ENCODE data around the gene SURF4. TPM values are rescaled to one million over a fixed set of nuclear protein-coding genes. Genes with fewer than 3 reads are reported as not detected.

SURF4 gene
- total and polyA plus RNA-seq, 2 experiments from 2014 or later = 354 to 360 TPM

DNA sequence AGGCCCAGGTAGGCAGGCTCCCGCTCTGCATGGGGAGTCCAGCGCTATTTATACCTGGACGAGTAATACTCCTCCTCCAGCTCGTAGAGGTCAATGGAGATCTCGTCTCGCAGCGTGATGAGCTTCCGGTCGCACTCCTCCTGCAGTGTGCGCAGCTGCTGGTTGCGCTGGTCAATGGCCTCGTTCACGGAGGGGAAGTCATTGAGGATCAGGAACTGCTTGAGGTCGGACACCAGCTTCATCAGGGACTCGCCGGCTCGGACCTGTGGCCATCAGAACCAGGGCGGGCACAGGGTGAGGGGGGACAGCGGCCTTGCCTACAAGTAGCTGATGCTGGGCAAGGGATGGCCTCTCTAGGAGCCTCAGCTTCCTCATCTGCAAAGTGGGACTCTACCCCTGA is 31.8 kb downstream of the SURF4 start:
- TF ChIP-seq EZH2 (IDR thresholded peaks at IDR 0.05; ENCODE audit: borderline replicate concordance) = no peak
- TF ChIP-seq, protein P1, sequence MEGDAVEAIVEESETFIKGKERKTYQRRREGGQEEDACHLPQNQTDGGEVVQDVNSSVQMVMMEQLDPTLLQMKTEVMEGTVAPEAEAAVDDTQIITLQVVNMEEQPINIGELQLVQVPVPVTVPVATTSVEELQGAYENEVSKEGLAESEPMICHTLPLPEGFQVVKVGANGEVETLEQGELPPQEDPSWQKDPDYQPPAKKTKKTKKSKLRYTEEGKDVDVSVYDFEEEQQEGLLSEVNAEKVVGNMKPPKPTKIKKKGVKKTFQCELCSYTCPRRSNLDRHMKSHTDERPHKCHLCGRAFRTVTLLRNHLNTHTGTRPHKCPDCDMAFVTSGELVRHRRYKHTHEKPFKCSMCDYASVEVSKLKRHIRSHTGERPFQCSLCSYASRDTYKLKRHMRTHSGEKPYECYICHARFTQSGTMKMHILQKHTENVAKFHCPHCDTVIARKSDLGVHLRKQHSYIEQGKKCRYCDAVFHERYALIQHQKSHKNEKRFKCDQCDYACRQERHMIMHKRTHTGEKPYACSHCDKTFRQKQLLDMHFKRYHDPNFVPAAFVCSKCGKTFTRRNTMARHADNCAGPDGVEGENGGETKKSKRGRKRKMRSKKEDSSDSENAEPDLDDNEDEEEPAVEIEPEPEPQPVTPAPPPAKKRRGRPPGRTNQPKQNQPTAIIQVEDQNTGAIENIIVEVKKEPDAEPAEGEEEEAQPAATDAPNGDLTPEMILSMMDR (IDR thresholded peaks at IDR 0.05; ENCODE audit: poor library complexity) = no peak
- no peak for TF ChIP-seq EZH2phosphoT487 (IDR thresholded peaks at IDR 0.05; ENCODE audit: low read depth, severe bottlenecking, unreplicated experiment)
- Histone ChIP-seq H3K36me3 (replicated peaks; ENCODE audit: insufficient read depth, low read depth) (no peaks in the 10 kb centered on the region), H3K4me2 (no peak overlapping the region), H3K27ac (no peak overlapping the region), H3K27me3 (no peaks in the 10 kb centered on the region), H2AFZ (no peak overlapping the region), H3K79me2 (peaks cover 32% of the 10 kb centered on the region), H3K9me2 (replicated peaks; ENCODE audit: insufficient read depth) (no peaks in the 10 kb centered on the region), H3K9me3 (ENCODE audit: low read depth) (no peaks in the 10 kb centered on the region), H4K20me1 (ENCODE audit: insufficient read depth, poor library complexity, severe bottlenecking) (peaks cover 4% of the 10 kb centered on the region), H3K4me1 (ENCODE audit: insufficient read depth) (peaks cover 2% of the 10 kb centered on the region), H3K4me3 (no peak overlapping the region)
- 98% methylated on average over 19 of the region's 19 CpGs for WGBS (ENCODE audit: low lambda C conversion rate, missing lambda C conversion rate)
- no peak for DNase-seq (ENCODE audit: low spot score)

DNA sequence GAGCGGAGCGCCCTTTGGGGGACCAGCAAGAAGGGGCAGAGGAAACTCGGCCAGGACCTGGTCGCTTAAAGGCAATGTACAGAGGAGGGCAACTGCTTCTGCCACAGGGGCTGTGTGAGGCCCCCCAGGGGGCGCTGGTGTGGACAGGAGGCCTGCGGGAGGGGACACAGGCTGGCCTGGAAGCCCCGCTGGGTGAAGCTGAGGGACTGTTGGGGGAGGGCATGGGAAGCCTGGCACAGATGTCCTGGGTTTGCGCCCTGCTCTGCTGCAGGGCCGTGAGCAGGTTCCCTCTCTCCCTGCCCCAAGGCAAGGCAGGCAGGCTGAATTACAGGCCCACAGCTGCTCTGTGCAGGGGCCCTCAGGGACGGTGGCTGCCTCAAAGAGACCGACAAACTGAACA is 33.3 kb downstream of the SURF4 start:
- no peaks in the 10 kb centered on the region for H3K9me2 ChIP-seq (replicated peaks; ENCODE audit: insufficient read depth)
- peaks cover 22% of the 10 kb centered on the region for H3K79me2 ChIP-seq
- DNase-seq (ENCODE audit: low spot score) = no peak
- H2AFZ ChIP-seq = no peak overlapping the region
- no peaks in the 10 kb centered on the region for H4K20me1 ChIP-seq (ENCODE audit: insufficient read depth, poor library complexity, severe bottlenecking)
- no peaks in the 10 kb centered on the region for H3K9me3 ChIP-seq (ENCODE audit: low read depth)
- H3K4me2 ChIP-seq = no peak overlapping the region
- H3K27me3 ChIP-seq = no peaks in the 10 kb centered on the region
- H3K4me1 ChIP-seq (ENCODE audit: insufficient read depth) = no peaks in the 10 kb centered on the region
- no peak overlapping the region for H3K4me3 ChIP-seq
- H3K36me3 ChIP-seq (replicated peaks; ENCODE audit: insufficient read depth, low read depth) = no peaks in the 10 kb centered on the region
- H3K27ac ChIP-seq = no peak overlapping the region
- 92% methylated on average over 11 of the region's 11 CpGs for WGBS (ENCODE audit: low lambda C conversion rate, missing lambda C conversion rate)
- TF ChIP-seq EZH2 (IDR thresholded peaks at IDR 0.05; ENCODE audit: borderline replicate concordance) (no peak), EZH2phosphoT487 (IDR thresholded peaks at IDR 0.05; ENCODE audit: low read depth, severe bottlenecking, unreplicated experiment) (no peak)
- TF ChIP-seq, protein P1 (IDR thresholded peaks at IDR 0.05; ENCODE audit: poor library complexity) = no peak

DNA sequence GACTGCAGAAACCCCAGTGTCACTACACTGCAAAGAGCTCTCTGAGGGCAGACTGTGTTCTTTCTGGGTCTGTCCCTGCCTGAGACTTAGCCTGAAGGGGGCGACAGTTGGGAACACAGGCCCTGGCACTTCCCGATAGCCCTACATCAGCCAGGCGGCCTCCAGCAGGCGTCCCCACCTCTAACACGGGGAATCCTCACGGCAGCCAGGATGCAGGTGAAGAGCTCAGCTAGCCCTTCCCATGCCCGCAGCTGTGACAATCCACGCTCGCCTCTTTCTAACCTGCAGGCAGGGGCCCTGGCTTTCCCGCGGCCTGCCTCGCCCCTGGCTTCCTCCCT is 33.8 kb downstream of the SURF4 start:
- Histone ChIP-seq H4K20me1 (ENCODE audit: insufficient read depth, poor library complexity, severe bottlenecking) (no peaks in the 10 kb centered on the region), H3K4me3 (no peak overlapping the region), H2AFZ (no peak overlapping the region), H3K4me1 (ENCODE audit: insufficient read depth) (no peaks in the 10 kb centered on the region), H3K9me3 (ENCODE audit: low read depth) (no peaks in the 10 kb centered on the region), H3K4me2 (no peak overlapping the region), H3K27me3 (no peaks in the 10 kb centered on the region), H3K79me2 (peaks cover 17% of the 10 kb centered on the region), H3K36me3 (replicated peaks; ENCODE audit: insufficient read depth, low read depth) (no peaks in the 10 kb centered on the region), H3K27ac (no peak overlapping the region), H3K9me2 (replicated peaks; ENCODE audit: insufficient read depth) (no peaks in the 10 kb centered on the region)
- no peak for DNase-seq (ENCODE audit: low spot score)
- WGBS (ENCODE audit: low lambda C conversion rate, missing lambda C conversion rate) = 82% methylated on average over 12 of the region's 12 CpGs
- TF ChIP-seq, protein P1 (IDR thresholded peaks at IDR 0.05; ENCODE audit: poor library complexity) = no peak
- no peak for TF ChIP-seq EZH2phosphoT487 (IDR thresholded peaks at IDR 0.05; ENCODE audit: low read depth, severe bottlenecking, unreplicated experiment)
- TF ChIP-seq EZH2 (IDR thresholded peaks at IDR 0.05; ENCODE audit: borderline replicate concordance) = no peak

All from hepatocyte (in vitro differentiated cells).